GM18870 (cell line): ENCODE data around the gene ASB3.
"Not testable (repeated sequence)": the region's sequence is repeated elsewhere in the genome, so short reads cannot be mapped to it uniquely, and the experiment has no call there.

Experiments used
- ATAC-seq: cut with Tn5 transposase; IDR thresholded peaks from one replicate; pipeline ENCODE4 v1.9.1; 2021; ENCODE audit warnings: moderate library complexity; ENCODE audit not compliant: unreplicated experiment

Gene ASB3

GRCh38 chr2:53744395-53745065 is 42.2 kb downstream of the ASB3 start:
- ATAC-seq = no peak

GRCh38 chr2:53740170-53740569 is 46.6 kb downstream of the ASB3 start:
- no peak for ATAC-seq

GRCh38 chr2:53739032-53739431 is 47.7 kb downstream of the ASB3 start:
- ATAC-seq = no peak

DNA sequence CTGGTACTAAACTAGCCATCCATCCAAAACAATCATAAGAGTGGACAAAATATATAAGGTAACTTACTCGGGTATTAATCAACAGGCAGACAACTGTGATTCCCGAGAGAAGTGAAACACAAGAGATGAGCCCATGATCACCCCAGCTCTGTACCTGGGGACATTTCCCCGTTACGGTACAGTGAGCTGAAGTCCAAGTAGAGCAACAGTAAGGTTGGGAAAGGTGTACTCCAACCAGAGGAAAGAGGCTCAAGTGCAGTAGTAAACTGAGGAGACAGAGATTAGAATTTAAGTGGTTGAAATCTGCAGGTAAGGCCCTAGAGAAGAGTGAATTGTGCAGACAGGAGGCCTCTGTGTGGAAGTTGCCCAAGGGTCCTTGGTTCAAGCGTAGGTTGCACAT is 49.7 kb downstream of the ASB3 start:
- no peak for ATAC-seq

DNA sequence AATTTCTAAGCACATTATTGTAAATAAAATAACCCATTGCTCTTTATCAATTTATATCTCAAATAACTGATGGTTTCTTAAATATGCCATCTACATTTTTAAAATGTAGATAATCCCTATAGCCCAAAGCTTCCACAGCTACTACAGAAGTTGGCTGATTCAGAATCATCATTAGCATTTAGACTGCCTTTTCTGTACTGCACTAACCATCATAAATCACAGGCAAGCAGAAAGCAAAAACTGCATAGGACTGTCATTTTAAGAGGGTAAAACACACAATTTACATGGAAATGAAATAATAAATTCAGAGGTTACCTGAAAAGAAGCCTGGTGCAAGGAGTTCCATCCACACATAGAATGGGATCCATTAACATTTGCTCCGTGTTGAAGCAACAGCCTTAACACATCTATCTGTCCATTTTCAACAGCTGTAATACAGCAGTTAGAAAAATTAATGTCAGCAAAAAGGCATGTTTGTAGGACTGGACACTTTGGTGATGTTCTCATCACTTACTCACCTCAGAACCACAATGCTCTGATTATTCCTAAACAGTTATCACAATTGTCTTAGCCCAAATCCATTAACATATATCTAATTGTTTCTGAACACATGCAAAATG is 57.5 kb downstream of the ASB3 start:
- ATAC-seq = no peak

DNA sequence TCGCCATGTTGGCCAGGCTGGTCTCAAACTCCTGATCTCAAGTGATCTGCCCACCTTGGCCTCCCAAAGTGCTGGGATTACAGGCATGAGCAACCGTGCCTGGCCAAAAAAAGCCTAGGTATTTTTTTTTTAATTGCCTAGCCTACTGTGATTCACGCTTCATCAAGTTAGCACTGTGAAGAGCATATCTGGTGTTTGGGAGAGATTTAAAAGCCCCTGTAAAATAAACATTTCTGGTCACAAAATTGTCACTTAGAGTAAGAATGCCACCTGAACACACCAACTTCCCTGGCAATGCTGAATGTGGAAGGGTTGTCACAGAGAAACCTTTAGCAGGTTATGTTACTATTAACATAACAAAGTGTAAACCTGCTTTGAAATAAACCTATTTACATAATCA is 58.8 kb downstream of the ASB3 start:
- ATAC-seq = no peak

DNA sequence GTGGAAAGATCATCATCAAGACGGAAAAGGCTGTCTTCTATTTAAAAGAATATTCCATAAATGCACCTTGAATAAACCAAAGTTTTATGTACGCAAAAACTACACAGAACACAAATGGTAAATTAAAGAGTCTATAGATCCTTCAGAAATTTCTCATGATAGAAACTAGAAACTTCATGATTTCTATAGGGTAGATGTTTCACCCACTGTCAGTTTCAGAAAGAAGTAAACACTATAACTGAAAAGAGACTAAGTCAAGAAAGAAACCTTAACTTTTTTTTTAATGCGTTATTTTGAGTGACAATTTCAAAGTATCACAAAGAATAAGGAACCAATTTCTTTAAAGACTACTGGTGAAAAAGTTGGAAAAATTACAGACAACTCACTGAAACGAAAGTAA is 61.1 kb downstream of the ASB3 start:
- ATAC-seq = no peak

DNA sequence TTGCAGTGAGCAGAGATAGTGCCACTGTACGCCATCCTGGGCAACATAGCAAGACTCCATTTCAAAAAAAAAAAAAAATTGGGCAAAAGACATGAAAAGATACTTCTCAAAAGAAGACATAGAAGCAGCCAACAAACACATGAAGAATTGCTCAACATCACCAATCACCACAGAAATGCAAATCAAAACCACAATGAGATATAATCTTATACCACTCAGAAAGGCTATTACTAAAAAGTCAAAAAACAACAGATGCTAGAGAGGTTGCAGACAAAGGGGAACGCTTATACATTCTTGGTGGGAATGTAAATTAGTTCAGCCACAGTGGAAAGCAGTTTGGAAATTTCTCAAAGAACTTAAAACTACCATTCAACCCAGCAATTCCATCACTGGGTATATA is 62.2 kb downstream of the ASB3 start:
- no peak for ATAC-seq

DNA sequence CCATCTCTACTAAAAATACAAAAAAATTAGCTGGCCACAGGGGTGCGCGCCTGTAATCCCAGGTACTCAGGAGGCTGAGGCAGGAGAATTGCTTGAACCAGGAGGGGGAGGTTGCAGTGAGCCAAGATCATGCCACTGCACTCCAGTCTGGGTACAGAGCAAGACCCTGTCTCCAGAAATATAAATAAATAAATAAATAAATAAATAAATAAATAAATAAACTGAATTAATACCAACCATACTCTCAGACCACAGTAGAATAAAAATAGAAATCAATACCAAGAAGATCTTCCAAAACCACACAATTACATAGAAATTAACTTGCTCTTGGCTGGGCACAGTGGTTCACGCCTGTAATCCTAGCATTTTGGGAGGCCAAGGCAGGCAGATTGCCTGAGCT is 65.8 kb downstream of the ASB3 start:
- ATAC-seq = not testable (repeated sequence)

DNA sequence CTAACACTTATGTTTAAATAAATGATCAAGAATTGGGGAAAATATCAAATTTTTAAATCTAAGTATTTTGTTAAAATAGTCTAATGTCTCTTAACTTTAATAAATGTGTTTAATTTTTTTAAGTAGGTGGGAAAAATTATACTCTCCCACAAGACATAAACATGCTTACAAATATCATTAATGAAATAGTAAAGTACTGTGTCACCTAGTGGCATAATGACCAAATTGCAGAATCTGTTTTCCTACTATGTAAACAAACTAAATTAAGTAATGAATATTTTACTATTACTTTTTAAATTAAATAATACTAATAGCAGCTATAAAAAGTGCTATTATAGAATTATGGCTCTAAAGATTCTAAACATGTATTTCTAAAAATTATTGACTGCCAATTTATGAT is 71.2 kb downstream of the ASB3 start:
- no peak for ATAC-seq

DNA sequence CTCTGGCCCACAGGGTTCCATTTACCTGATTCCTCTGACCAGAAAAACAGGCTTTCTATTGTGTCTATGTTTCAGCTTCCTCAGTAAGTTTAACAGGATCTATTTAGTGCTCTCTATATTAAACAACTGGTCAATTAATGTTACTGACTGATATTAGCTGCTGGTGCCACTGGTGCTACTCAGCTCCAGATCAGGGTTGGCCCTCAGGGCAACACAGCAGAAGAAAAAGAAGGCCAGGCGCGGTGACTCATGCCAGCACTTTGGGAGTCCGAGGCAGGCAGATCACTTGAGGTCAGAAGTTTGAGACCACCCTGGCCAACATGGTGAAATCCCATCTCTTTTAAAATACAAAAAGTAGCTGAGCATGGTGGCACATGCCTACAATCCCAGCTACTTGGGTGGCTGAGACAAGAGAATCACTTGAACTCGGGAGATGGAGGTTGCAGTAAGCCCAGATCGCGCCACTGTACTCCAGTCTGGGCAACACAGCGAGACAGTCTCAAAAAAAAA is 75.4 kb downstream of the ASB3 start:
- no peak for ATAC-seq

DNA sequence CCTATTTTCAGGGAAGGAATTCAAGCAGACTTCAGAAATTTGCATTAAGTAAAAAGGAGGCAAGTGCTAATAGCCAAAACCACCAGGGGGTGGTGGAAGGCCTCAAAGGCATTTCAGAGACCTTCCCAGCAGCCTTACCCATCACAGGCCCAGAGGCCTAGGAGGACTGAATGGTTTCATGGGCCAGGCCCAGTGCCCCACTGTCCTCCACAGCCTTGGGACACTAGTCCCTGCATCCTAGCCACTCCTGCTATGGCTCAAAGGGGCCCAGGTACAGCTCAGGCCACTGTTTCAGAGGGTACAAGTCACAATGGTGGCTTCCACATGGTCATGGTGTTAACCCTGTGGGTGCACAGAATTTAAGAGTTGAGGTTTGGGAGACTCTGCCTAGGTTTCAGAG is 77.8 kb downstream of the ASB3 start:
- no peak for ATAC-seq

DNA sequence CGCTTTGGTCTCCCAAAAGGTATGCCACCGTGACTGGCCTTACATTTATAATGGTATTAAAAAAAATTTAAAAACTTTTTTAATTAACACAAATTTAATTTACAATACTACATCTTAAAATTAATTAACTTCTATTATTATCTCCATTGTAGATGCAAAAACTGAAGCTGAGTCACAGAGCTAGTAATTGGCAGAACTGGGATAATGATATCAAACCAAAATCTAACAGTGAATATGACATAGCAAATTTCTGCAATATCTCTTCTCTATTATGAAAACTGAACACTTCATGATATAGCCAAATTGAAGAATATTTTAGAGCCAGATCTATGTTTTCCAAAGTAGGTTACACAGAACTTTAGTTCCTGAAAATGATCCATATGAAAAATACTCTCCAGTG is 85.5 kb downstream of the ASB3 start:
- ATAC-seq = no peak

DNA sequence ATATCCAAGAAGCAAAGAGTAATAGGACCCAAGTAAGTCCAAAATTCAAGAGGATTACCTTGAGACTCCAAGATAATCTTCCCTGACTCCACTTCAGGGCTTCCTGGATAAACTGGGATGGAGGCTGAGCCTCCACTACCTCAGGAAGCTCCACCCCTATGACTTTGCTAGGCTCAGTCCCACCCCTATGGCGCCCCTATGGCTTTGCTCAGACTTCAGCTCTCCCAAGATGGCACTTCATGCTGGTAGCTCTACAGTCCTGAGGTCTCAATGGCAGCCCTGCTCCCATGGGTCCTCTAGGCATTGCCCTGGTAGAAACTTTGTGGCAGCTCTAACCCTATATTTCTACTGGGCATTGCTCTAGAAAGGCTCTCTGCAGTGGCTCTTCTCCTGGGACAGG is 89.1 kb downstream of the ASB3 start:
- no peak for ATAC-seq

DNA sequence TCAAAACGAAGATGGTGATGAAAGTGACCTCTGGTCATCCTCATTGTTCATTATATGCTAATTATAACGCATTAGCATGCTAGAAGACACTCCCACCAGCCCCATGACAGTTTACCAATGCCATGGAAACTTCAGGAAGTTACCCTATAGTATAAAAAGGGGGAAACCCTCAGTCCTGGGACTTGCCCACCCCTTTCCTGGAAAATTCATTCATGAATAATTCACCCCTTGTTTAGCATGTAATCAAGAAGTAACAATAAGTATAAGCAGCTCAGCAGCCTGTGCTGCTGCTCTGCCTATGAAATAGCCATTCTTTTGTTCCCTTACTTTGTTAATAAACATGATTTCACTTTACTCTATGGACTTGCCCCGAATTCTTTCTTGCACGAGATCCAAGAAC is 89.7 kb downstream of the ASB3 start:
- no peak for ATAC-seq

- ATAC-seq = no peak
Observed at GRCh38 chr2:53695575-53695974, 91.2 kb downstream of the ASB3 start.

DNA sequence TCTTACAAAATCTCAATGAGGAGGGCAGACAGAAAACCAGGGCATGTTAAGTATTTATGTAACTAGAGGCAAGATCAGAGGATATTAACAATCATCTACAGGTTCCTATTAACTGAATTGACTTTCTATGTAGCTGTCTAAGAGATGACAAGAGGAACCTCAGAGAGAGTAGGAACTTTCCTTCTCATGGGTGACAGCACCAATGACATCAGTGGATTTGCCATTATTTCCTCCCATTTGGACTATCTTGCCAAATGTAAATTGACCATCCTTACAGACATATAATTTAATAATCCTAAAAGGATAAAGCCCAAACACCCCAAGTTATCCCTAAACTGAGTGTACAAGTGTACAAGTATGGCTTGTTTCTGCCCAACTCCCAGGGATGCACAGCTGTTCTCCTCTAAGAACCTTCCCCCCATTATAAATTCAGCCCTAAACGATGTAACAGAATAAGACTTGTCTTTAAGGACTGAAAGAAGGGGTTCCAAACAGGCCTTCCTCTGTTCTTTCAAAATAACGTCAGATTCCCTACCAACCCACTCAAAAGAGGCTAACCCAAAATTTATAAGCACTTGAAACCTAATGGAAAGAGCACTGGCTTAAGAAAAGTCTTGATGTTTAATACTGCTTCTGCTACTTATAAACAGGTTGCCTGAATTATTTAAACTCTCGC is 92.5 kb downstream of the ASB3 start:
- no peak for ATAC-seq

GRCh38 chr2:53690876-53691275 is 95.9 kb downstream of the ASB3 start:
- ATAC-seq = no peak

GRCh38 chr2:53672881-53673522 is 113.8 kb downstream of the ASB3 start:
- ATAC-seq = no peak

DNA sequence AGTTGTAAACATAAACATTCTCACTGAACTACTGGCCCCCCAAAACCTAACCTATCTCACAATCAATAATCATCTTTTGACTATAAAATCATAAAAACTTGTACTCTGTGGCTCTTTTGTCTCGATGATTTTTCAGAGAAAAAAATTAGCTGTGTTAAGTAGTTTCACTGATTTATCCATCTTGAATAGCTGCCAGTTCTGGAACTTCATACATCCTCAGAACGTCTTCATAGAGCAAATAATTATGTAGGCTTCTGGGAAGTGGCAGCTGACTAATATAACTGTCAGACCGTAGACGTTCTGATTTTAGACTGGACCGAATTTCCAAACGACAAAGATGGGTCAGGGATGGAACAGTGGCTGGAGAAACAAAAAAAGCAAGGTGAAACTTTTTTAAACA is 116.4 kb downstream of the ASB3 start:
- ATAC-seq = no peak

GRCh38 chr2:53668624-53669026 is 118.1 kb downstream of the ASB3 start:
- no peak for ATAC-seq

DNA sequence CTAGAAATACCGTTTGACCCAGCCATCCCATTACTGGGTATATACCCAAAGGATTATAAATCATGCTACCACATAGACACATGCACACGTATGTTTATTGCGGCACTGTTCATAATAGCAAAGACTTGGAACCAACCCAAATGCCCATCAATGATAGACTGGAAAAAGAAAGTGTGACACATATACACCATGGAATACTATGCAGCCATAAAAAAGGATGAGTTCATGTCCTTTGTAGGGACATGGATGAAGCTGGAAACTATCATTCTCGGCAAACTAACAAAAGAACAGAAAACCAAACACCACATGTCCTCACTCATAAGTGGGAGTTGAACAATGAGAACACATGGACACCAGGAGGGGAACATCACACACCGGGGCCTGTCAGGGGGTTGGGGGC is 119.6 kb downstream of the ASB3 start:
- not testable (repeated sequence) for ATAC-seq
